Fibroblast of the aortic adventitia (primary cell): ENCODE data around the gene DMWD. TPM values are rescaled to one million over a fixed set of nuclear protein-coding genes. Genes with fewer than 3 reads are reported as not detected.

Experiments used
- DNase-seq: peaks from one replicate; pipeline ENCODE4 v3.0.0-alpha.2; 2010; ENCODE audit warnings: low read depth
- H3K4me3 ChIP-seq: 2 replicates; pipeline ENCODE4 v1.5.1; 2011; ENCODE audit warnings: low read depth, mild to moderate bottlenecking, control low read depth, low read length, moderate library complexity
- total RNA-seq: library from RNA; depleted of rRNA; stranded (reverse); fragments of >200 nt; gene quantifications from 2 replicates; pipeline ENCODE4 v1.2.3, GENCODE V29; 2012; ENCODE audit warnings: low replicate concordance
- TF ChIP-seq, protein P1 (sequence below): IDR thresholded peaks from 2 replicates; pipeline ENCODE4 v1.5.1; 2011; ENCODE audit warnings: mild to moderate bottlenecking, low read length, control low read depth, inconsistent platforms; ENCODE audit not compliant: insufficient read depth

DMWD gene
- total RNA-seq, 1 donor: 41.4 TPM

GRCh38 chr19:45769821-45770191 is 22.8 kb downstream of the DMWD start:
- TF ChIP-seq, protein P1, sequence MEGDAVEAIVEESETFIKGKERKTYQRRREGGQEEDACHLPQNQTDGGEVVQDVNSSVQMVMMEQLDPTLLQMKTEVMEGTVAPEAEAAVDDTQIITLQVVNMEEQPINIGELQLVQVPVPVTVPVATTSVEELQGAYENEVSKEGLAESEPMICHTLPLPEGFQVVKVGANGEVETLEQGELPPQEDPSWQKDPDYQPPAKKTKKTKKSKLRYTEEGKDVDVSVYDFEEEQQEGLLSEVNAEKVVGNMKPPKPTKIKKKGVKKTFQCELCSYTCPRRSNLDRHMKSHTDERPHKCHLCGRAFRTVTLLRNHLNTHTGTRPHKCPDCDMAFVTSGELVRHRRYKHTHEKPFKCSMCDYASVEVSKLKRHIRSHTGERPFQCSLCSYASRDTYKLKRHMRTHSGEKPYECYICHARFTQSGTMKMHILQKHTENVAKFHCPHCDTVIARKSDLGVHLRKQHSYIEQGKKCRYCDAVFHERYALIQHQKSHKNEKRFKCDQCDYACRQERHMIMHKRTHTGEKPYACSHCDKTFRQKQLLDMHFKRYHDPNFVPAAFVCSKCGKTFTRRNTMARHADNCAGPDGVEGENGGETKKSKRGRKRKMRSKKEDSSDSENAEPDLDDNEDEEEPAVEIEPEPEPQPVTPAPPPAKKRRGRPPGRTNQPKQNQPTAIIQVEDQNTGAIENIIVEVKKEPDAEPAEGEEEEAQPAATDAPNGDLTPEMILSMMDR: no peak
- DNase-seq: peak; percentile 54

GRCh38 chr19:45768984-45769782 is 23.5 kb downstream of the DMWD start, which contains the start of gene SIX5:
TSS of gene SIX5 (minus strand) at chr19:45769252. CDS start at chr19:45768844, 408 bp downstream.
- DNase-seq: peak; percentile 97
- H3K4me3 ChIP-seq: peak within 1 kb of the TSS; percentile 82
- TF ChIP-seq, protein P1: no peak

More at GRCh38 chr19:45769821-45770191, 22.8 kb downstream of the DMWD start:
- peak overlapping the region; percentile 63 for H3K4me3 ChIP-seq

DNA sequence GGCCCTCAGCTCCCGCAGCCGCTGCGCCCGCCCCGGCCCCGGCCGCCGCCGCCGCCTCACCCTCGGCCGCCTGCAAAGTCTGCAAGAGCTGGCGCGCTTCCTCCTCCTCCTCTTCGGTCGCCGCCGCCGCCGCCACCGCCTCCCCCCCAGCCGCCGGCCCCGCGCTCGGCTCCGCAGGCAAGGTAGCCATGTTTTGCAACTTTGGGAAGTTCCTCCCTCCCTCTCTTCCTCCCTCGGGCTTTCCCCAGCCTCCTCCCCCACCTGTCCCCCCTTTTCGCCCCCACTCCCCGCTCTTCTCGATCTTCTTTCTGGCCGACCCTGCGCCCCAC is 24.0 kb downstream of the DMWD start:
- TF ChIP-seq, protein P1: no peak
- no peak for DNase-seq
- H3K4me3 ChIP-seq: peak overlapping the region; percentile 82

- TF ChIP-seq, protein P1: no peak
- DNase-seq: peak; percentile 65
- H3K4me3 ChIP-seq: peak overlapping the region; percentile 82
Observed at GRCh38 chr19:45767881-45768654, 24.6 kb downstream of the DMWD start.

GRCh38 chr19:45767410-45767880 is 25.2 kb downstream of the DMWD start:
- H3K4me3 ChIP-seq: peak overlapping the region; percentile 82
- peak; percentile 85 for DNase-seq
- TF ChIP-seq, protein P1: no peak

DNA sequence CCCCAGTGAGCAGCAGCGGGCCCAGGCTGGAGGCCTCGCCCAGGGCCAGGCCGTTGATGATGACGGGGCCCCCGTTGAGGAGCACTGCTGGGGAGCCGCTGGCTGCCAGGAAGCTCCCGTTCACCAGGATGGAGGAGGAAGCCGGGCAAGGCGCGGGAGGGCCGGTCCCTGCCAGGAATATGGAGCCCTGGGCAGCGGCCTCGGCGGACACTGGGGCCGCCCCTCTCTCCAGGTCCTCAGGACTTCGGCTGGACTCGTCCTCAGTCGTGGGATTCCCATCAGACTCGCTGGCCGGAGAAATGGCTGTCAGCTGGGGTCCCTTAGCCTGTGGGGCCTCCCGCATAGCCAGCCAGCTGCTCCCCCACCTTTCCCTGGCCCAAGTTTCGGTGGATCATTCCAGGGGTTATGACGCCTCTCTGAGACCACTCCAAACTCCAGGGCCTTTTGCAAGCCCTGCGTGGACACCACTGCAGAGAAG is 25.7 kb downstream of the DMWD start:
- TF ChIP-seq, protein P1: no peak
- DNase-seq: no peak
- peak overlapping the region; percentile 82 for H3K4me3 ChIP-seq
